Activated naive CD4-positive, alpha-beta T cell (primary cell): ENCODE data around the gene PLA2G4B.

Experiments
- DNase-seq, 4 experiments: peaks; one replicate each; lab custom pipeline; 2025; lab: John Stamatoyannopoulos, UW

PLA2G4B gene, protein sequence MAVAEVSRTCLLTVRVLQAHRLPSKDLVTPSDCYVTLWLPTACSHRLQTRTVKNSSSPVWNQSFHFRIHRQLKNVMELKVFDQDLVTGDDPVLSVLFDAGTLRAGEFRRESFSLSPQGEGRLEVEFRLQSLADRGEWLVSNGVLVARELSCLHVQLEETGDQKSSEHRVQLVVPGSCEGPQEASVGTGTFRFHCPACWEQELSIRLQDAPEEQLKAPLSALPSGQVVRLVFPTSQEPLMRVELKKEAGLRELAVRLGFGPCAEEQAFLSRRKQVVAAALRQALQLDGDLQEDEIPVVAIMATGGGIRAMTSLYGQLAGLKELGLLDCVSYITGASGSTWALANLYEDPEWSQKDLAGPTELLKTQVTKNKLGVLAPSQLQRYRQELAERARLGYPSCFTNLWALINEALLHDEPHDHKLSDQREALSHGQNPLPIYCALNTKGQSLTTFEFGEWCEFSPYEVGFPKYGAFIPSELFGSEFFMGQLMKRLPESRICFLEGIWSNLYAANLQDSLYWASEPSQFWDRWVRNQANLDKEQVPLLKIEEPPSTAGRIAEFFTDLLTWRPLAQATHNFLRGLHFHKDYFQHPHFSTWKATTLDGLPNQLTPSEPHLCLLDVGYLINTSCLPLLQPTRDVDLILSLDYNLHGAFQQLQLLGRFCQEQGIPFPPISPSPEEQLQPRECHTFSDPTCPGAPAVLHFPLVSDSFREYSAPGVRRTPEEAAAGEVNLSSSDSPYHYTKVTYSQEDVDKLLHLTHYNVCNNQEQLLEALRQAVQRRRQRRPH

DNA sequence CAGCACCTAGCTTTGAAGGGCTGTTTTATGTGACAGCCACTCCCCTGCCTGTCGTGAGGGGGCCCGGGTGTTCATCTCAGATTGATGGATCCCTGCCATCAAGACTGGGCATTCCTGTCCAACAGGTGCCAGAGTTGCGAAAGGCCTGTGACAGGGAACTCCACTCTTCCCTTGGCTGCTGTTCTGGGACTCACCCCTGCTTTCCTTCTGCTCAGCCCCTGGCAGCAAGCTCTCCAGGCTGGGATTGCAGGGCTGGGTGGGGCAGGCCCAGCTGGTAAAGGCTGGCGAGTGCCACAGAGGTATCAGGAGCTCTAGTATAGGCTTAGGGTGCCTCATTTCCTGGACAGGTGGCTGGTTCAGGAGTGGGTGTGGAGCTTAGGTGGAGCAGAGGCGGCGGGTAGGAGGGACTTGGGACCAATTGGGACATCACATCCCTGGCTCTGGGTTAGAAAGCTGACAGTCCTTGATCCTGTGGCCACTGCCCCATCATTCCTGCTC is at the start of gene PLA2G4B:
Gene PLA2G4B (plus strand): TSS at position 448 of the 498 bp plus-strand sequence. CDS start 67 bp downstream, outside the sequence.
- DNase-seq, result no peak

DNA sequence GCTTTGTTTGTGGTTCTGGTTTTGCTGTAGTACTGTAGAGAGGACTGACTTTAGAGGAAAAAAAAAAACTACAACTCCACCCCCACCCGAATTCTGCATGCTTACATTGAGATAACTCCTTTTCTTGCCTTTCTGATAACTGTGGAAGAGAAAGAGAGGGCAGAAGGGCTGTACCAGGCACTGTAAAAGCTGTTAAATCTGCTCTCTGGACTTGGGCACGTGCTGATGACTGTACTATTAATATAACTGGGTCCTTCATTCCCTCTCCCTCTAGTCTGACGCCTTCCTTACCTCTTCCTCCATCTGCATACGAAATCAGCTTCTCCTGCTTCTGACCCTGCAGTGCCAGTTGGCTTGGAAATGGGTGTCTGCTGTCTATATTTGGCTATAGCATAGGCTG is 49.4 kb upstream of the PLA2G4B start:
- no peak for DNase-seq

DNA sequence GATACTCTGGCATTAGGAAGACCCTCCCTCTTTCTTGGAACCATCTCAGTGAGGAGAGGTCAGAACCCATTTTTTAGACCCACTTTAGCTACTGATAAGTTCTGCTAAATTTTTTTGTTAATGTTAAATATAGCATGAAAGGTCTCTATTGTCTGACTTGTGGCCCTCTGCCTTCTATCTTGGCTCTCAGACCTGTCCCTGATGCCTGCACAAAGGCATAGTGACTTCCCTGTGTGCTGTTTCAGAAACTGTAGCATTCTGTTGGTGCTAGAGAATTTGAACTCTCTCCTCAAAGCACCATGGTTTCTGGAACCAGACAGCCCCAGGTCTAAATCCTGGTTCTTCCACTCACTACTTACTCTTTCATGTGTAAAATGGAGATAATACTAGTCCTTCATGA is 49.0 kb upstream of the PLA2G4B start:
- DNase-seq, result no peak

DNA sequence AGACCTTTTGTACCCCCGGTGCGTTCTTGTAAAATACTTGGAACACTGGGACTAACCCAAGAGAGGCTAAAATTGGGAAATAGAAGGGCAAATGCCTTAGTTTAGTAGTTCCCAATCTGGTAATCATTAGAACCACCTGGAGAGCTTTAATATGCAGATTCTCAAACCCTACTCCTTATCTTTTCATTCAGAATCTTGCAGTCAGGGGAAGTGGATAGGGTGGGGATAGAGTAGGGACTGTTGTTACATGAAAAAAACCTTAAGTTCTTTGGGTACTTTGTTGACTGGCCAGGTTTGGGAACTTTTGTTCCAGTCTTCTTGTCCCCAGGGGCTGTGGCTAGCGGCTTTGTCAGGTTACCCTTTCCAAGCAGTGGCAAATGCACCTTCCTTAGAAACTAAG is 48.5 kb upstream of the PLA2G4B start:
- no peak for DNase-seq

DNA sequence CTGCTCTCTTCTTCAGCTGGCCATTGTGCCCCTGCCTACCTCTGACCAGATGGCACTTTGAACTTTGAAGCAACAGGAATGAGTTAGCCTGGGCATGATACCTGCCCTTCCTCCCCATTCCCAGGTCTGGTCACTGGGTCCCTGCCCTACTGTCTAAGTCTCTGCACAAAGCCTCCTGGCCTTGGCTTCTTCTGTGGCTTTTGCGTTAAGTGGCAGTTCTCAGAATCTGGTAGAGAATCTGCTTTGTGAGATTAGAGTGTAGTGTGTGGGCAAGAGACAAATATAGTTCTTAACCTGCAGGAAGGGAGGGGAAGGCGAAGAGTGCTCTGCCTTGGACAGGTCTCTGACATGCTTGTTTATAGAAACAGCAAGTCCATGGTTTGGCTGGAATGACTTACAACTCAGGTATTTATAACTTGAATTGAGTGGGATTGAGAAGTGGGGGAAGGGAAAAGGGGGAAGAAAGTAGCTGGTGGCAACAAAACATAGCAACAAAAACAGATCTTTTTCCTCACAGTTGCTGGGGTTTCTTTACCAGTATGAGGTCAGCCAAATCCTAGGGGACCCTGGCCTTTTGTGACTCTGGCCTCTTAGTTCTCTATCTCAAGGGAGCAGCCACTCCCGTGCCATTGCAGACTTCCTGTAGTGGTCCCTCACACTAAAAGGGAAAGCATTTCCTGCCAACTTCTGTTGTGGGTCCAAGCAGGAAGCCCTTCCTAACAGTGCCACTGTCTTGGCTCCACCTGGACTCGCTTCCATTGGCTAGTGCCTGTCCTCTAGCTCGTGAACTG is 47.7 kb upstream of the PLA2G4B start:
- DNase-seq, result no peak

DNA sequence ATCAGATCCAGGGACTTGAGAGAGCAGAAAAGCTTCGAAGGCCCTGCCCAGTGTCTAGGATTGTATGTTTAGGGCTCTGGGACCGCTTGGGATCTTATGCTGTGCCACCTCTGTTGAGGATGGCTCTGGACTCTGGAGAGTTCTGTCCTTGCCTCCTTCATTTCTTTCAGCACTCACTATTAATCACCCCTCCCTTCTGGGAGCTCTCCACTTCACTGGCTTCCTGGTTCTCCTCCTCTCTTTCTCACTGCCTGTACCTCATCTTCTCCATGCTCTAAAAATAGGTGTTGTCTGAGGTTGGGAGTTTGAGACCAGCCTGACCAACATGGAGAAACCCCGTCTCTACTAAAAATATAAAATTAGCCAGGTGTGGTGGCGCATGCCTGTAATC is 47.1 kb upstream of the PLA2G4B start:
- no peak for DNase-seq

DNA sequence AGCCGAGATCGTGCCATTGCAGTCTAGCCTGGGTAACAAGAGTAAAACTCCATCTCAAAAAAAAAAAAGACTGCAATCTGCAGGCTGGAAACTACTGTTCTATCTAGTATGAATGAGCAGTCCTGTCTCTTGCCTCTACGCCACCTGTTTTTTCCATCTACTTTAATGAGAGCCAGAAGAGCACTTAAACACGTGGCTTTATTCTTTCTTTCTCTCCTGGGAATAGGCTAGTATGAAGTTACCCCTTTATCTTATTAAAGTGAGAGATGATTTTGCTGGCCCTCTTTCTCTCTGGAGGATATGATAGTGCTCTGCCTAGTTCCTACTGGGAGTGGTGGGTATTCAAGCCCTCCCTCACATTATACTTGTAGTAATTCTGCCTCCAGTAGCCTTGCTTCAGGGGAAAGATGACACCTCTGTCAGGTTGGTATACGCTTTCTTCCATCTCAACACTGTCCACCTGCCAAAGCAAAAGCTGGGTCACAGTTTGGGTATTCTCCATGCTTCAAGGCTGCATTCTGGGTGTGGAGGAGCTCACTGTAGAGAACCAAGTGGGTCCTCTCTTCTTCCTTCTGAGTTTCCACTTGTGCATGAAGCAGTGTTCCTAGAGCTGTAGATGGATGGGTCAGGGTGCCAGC is 46.5 kb upstream of the PLA2G4B start:
- no peak for DNase-seq

DNA sequence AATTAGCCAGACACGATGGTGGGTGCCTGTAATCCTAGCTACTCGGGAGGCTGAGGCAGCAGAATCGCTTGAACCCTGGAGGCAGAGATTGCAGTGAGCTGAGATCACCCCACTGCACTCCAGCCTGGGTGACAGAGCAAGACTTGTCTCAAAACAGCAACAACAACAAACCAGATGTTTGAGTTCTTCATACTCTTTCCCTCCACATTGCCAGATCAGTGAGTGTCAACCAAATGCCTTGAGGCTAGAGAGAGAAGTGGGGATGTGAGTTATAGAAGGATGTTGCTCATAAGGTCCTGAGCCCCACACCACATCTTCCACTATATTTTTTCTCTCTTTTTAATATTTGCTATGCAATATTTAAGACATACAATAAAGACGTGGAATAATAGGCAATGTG is 44.6 kb upstream of the PLA2G4B start:
- DNase-seq, result no peak

DNA sequence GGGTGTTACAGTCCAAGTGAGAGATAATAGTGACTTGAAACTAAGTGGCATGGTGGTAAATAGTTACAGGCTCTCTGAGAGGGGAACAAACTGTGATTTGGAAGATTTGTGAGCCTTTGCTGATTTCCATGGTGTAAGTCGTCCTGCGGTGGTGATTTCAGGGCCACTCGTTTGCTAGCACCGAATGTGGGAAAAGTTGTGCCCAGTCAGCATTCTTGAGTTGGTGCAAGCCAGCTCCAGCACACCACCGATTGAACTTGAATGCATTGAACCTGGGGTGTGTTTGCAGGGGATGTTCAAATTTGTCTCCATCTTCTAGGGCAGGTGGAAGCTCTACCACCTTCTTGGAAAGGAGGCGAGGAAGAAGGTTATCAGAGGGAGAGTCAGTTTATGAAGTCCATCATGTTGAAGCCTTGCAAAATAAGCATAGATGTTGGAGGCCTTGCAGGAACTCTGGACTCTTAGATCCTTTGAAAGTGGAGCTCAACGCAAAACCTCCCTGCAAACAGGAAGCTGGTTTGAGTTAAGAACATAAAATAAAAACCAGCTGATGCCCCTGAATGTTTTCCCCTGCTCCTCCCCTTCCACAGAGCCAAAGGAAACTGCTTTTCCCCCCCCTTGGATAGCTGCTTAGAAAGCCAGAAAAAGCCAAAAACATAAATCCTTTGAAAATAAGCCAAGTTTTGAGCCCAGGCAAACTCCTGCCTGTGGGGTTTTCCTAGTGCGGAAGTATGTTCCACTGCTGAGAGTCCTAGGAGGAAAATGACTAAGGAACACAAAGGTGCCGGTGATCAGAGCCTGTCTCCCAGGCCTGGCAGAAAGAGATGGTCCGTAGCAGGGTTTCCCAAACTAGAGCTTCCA is 42.4 kb upstream of the PLA2G4B start:
- DNase-seq, result no peak

DNA sequence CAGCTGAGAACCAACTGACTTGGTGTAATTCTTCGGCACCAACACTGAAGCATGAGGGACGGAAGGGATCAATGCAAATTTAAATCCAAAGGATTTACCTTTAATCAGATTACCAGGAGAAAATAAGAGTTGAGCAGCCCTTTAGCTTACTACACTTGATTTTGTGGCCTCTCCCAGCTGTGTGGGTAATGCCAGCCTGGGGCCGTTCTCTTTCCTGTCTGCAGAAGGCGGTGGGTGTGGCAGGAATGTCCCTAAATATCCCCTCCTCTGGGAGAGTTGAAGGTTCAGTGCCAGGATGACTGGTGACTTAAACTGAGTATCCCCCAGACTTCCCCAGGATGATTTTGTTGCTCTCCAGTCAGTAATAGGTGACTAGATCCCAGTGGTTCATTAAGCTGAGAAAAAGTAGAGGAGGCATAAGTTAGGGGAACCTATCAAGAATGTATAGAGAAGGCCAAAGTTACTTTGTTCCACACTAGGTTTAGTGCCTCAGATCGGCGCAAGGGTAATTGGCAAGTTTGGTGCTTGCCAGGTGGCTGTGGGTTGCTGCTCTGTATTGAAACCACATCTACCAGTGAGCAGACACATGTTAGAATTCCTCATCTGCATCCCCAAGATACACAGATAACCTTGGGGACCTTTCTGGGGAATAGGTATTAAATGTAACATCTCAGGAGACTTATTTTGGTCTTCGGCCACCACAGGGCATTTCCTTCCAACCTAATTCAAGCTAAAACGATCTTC is 41.3 kb upstream of the PLA2G4B start:
- DNase-seq, result no peak

DNA sequence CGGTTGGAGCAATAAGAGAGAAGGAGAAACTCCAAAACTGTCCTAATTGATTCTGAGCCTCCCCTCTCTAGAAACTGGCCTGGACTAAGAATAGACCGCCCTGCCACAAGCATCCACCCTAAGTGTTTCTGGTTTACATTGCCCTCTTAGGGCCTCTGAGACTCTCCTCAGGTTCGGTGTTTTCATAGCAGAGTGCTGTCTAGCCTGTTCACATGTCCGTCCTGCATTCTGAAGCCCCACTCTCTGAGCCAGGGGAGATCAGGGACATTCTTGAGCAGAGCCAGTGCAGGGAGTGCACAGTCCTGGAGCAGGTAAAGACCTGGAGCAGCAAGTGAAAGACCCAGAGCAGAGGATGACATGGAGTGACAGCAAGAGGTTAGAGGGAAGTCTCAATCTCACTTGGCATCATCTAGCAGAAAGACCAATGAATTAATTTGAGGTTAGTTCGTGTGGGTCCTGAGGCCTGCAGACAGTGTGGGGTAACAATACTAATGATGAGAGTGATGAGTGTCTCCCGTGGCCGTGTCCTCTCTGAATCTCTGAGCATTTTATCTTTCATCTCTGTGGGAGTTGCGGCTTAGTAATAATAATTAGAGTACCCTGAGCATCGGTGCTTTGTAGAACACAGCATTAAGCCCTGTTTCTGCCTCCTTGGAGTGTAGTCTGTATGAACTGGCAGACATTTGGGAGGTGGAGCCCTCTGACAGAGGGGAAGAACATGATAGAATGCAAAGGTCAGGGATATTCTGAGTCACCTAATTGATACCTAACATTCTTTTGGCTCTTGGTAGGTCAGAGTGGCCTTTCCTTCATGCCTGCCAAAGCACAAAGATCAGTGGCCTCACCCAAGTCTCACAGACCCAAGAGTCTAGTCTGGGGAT is 39.8 kb upstream of the PLA2G4B start:
- DNase-seq, result no peak

DNA sequence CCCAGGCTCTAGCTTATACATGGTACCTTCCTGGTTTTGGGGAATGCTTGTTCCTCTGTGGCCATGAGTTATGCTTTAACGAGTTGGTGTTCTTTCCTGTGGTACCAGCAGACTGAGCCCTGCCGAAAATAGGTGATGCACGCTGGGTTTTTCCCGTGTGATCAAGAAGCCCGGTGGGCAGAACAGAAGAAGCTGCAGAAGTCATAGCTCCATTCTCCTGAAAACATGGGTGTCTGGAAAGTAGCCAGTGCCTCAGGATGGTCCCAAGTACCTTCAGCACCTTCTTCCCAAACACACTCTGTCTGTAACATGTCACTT is 39.2 kb upstream of the PLA2G4B start:
- no peak for DNase-seq

DNA sequence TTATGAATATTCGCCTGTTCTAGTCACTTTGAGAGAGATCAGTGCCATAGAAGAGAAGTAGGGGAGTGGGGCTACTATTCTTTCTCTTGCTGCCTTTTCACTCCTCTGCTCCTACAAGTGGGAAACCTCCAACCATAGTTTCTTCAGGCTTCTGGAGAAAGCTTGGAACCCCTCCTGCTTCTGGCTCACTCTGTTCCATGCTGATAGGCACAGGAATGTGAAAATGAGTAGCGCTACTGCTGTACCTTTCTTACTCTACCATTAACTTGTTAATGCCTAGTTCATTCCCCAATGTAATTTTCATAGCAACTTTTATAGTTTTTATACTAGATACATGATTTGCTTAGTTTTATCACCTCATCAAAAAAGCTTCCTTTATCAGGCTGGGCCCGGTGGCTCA is 37.5 kb upstream of the PLA2G4B start:
- no peak for DNase-seq

DNA sequence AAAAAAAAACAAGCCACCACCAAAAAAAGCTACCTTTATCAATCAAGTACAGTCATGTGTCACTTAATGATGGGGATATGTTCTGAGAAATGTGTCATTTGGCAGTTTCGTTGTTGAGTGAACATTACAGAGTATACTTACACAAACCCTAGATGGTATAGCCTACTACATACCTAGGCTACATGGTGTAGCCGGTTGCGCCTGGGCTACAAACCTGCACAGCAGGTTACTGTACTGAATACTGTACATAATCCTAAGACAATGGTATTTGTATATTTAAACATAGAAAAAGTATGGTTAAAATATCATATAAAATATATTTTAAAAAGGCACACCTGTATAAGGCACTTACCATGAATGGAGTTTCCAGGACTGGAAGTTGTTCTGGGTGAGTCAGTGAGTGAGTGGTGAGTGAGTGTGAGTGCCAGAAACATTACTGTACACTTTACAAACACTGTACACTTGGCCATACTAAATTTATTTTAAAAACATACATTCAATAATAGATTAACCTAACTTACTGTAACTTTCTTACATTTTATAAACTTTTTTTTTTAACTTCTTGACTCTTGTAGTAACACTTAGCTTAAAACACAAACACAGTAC is 36.7 kb upstream of the PLA2G4B start:
- no peak for DNase-seq

DNA sequence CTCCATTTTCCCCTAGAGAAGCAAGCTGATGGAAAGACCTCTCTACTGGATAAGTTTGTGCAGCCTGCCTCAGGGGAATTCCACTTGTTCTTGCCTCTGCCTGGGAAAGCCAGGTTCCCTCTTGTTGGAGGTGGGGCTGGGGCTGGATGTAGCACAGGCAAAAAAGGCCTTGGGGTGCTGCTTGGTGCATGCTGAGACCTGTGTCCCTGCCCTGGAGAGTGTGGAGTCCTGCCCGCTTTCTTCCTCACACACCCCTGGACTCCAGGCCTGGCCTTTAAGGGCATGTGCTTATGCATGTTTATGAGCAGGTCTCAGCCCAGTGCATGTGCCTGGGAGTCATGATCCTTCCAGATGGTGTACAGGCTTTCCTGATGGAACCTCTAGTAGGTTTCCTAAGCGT is 34.3 kb upstream of the PLA2G4B start:
- no peak for DNase-seq

DNA sequence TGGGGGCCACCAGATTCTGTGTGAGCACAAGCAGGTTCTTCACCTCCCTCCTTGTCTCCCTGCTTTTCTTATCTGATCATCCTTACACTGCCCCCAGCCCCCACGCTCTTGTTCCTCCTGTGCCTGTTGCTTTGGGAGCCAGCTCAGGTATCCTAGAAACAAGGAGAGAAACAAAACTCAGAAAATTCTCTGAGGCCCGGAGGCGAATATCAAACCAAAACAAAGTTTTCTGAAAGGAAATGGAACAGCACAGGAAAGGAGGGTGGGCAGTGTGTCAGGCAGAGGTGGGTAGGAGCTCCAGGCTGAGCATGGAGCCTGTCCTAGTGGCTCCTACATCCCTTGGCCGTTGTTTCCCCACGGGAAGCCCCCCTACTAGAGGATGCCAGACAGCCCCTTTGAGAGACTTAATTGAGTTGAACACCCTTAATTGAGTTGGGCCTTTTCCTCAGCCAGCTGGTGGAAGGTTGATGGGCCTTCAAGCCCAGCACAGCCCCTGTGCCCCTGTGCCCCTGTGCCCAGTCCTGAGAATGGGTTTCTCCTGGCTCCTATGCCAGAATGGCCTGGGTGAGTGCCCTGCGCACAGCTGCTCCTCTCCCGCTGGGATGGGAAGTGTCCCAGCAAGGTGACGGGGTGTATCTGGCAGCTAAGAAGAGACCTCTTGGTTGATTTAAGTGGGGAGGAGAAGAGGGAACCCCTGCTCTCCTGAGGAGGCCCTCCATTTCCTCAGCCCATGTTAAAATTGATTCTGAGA is 33.6 kb upstream of the PLA2G4B start:
- no peak for DNase-seq

DNA sequence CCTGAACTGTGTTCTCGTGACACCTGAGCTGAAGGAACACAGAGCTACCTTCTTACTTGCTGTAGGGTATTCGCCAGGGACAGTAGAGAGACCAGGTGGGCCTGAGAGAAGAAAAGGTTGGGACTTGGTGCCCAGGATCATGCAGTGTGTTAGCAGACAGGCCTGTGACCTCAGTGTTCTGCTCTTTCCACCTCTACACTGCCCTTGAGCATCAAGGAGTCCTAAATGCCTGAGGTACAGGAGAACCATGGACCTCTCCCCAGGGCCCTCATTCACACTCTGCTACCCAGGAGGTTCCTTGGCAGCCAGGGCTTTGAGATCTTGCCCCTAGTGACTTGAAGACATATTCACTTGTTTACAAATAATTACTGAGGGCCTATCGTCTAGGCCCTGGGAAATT is 32.9 kb upstream of the PLA2G4B start:
- DNase-seq, result no peak
